HUES64 (cell line): Measurements from ENCODE around the gene ANKRD16.
"Not testable (repeated sequence)": the region's sequence is repeated elsewhere in the genome, so short reads cannot be mapped to it uniquely, and the experiment has no call there.

Source experiments
- H3K27ac ChIP-seq: 2 replicates; pipeline ENCODE4 v1.7.0; 2013; ENCODE audit warnings: low read depth, low read length, inconsistent platforms
- H3K27me3 ChIP-seq: 2 replicates; pipeline ENCODE4 v1.6.1; 2013; ENCODE audit warnings: mild to moderate bottlenecking, low read length; ENCODE audit not compliant: insufficient read depth
- H3K36me3 ChIP-seq: 2 replicates; pipeline ENCODE4 v1.6.1; 2013; ENCODE audit warnings: mild to moderate bottlenecking, low read length; ENCODE audit not compliant: insufficient read depth
- H3K4me1 ChIP-seq: 2 replicates; pipeline ENCODE4 v1.6.1; 2013; ENCODE audit warnings: mild to moderate bottlenecking, low read length, moderate library complexity; ENCODE audit not compliant: insufficient read depth
- H3K4me3 ChIP-seq: 2 replicates; pipeline ENCODE4 v1.5.1; 2013; ENCODE audit warnings: mild to moderate bottlenecking, low read length, moderate library complexity
- H3K9ac ChIP-seq: 2 replicates; pipeline ENCODE4 v1.6.1; 2013; ENCODE audit warnings: mild to moderate bottlenecking, low read depth, low read length
- H3K9me3 ChIP-seq: 2 replicates; pipeline ENCODE4 v1.6.1; 2013; ENCODE audit warnings: low read depth, low read length; ENCODE audit not compliant: insufficient read depth
- WGBS: fragments of 150-250, 120-280 bp; methylation state at CpG from one replicate; pipeline ENCODE4 v1.1.7; 2013; ENCODE audit warnings: missing lambda C conversion rate; 5-methylcytosine and 5-hydroxymethylcytosine counted together

The ANKRD16 gene

GRCh38 chr10:5919568-5919967 lies 29.9 kb upstream of the ANKRD16 start:
- H3K36me3 ChIP-seq = peaks cover 98% of the 10 kb centered on the region
- no peaks in the 10 kb centered on the region for H3K4me1 ChIP-seq
- no peak overlapping the region for H3K9ac ChIP-seq
- H3K4me3 ChIP-seq = no peak overlapping the region
- no peaks in the 10 kb centered on the region for H3K9me3 ChIP-seq
- no peak overlapping the region for H3K27ac ChIP-seq
- H3K27me3 ChIP-seq = no peaks in the 10 kb centered on the region
- WGBS = 93% methylated on average over 7 of the region's 7 CpGs

GRCh38 chr10:5918763-5919162 lies 29.1 kb upstream of the ANKRD16 start:
- Histone ChIP-seq H3K36me3 (peaks cover 98% of the 10 kb centered on the region), H3K27ac (no peak overlapping the region), H3K9me3 (no peaks in the 10 kb centered on the region), H3K27me3 (no peaks in the 10 kb centered on the region), H3K4me3 (no peak overlapping the region), H3K9ac (no peak overlapping the region), H3K4me1 (no peaks in the 10 kb centered on the region)
- WGBS = 98% methylated on average over 4 of the region's 4 CpGs

GRCh38 chr10:5917305-5917704 lies 27.6 kb upstream of the ANKRD16 start:
- Histone ChIP-seq H3K9me3 (no peaks in the 10 kb centered on the region), H3K9ac (no peak overlapping the region), H3K4me1 (no peaks in the 10 kb centered on the region), H3K4me3 (no peak overlapping the region), H3K27me3 (no peaks in the 10 kb centered on the region), H3K36me3 (peaks cover 97% of the 10 kb centered on the region), H3K27ac (no peak overlapping the region)
- WGBS = 96% methylated on average over 13 of the region's 13 CpGs

GRCh38 chr10:5915451-5915850 lies 25.8 kb upstream of the ANKRD16 start:
- Histone ChIP-seq H3K27ac (no peak overlapping the region), H3K9ac (no peak overlapping the region), H3K9me3 (no peaks in the 10 kb centered on the region), H3K4me1 (no peaks in the 10 kb centered on the region), H3K36me3 (peaks cover 94% of the 10 kb centered on the region), H3K4me3 (no peak overlapping the region), H3K27me3 (no peaks in the 10 kb centered on the region)
- WGBS = 96% methylated on average over 14 of the region's 14 CpGs

GRCh38 chr10:5913736-5914135 lies 24.0 kb upstream of the ANKRD16 start:
- Histone ChIP-seq H3K4me3 (no peak overlapping the region), H3K27me3 (no peaks in the 10 kb centered on the region), H3K27ac (no peak overlapping the region), H3K4me1 (no peaks in the 10 kb centered on the region), H3K36me3 (peaks cover 97% of the 10 kb centered on the region), H3K9ac (no peak overlapping the region), H3K9me3 (no peaks in the 10 kb centered on the region)
- WGBS = 97% methylated on average over 3 of the region's 4 CpGs

- no peak overlapping the region for H3K4me3 ChIP-seq
- H3K9ac ChIP-seq = no peak overlapping the region
- WGBS = 93% methylated on average over 4 of the region's 4 CpGs
- no peaks in the 10 kb centered on the region for H3K4me1 ChIP-seq
- H3K36me3 ChIP-seq = peaks cover 88% of the 10 kb centered on the region
- no peak overlapping the region for H3K27ac ChIP-seq
- H3K9me3 ChIP-seq = no peaks in the 10 kb centered on the region
- no peaks in the 10 kb centered on the region for H3K27me3 ChIP-seq
These were observed 22.0 kb upstream of the ANKRD16 start for GRCh38 chr10:5911670-5912069.

- WGBS = 94% methylated on average over 18 of the region's 18 CpGs
- Histone ChIP-seq H3K36me3 (peaks cover 88% of the 10 kb centered on the region), H3K4me3 (no peak overlapping the region), H3K27ac (no peak overlapping the region), H3K9ac (no peak overlapping the region), H3K27me3 (no peaks in the 10 kb centered on the region), H3K4me1 (no peaks in the 10 kb centered on the region), H3K9me3 (no peaks in the 10 kb centered on the region)
These were observed 20.8 kb upstream of the ANKRD16 start for GRCh38 chr10:5910323-5911100.

- not testable (repeated sequence) for H3K4me3 ChIP-seq, H3K9me3 ChIP-seq, H3K9ac ChIP-seq, H3K4me1 ChIP-seq, H3K27ac ChIP-seq, H3K27me3 ChIP-seq
- H3K36me3 ChIP-seq = peaks cover 78% of the 10 kb centered on the region
- 93% methylated on average over 7 of the region's 7 CpGs for WGBS
These were observed 19.0 kb upstream of the ANKRD16 start for GRCh38 chr10:5908676-5909075.

GRCh38 chr10:5906651-5907050 lies 17.0 kb upstream of the ANKRD16 start:
- Histone ChIP-seq H3K36me3 (peaks cover 67% of the 10 kb centered on the region), H3K9ac (no peak overlapping the region), H3K9me3 (no peaks in the 10 kb centered on the region), H3K4me3 (no peak overlapping the region), H3K27me3 (no peaks in the 10 kb centered on the region), H3K4me1 (no peaks in the 10 kb centered on the region), H3K27ac (no peak overlapping the region)
- 86% methylated on average over 5 of the region's 5 CpGs for WGBS

- no peaks in the 10 kb centered on the region for H3K4me1 ChIP-seq
- no peak overlapping the region for H3K4me3 ChIP-seq
- H3K9me3 ChIP-seq = no peaks in the 10 kb centered on the region
- no peak overlapping the region for H3K9ac ChIP-seq
- 94% methylated on average over 13 of the region's 13 CpGs for WGBS
- no peaks in the 10 kb centered on the region for H3K27me3 ChIP-seq
- H3K27ac ChIP-seq = no peak overlapping the region
- peaks cover 60% of the 10 kb centered on the region for H3K36me3 ChIP-seq
These were observed 16.3 kb upstream of the ANKRD16 start for GRCh38 chr10:5905854-5906507.

- 96% methylated on average over 3 of the region's 4 CpGs for WGBS
- Histone ChIP-seq H3K27ac (no peak overlapping the region), H3K9ac (no peak overlapping the region), H3K4me1 (no peaks in the 10 kb centered on the region), H3K27me3 (no peaks in the 10 kb centered on the region), H3K36me3 (peaks cover 43% of the 10 kb centered on the region), H3K4me3 (no peak overlapping the region), H3K9me3 (no peaks in the 10 kb centered on the region)
These were observed 14.5 kb upstream of the ANKRD16 start for GRCh38 chr10:5904227-5904626.
